Chondrocyte (in vitro differentiated cells): ENCODE data around the gene UBASH3B. TPM values are rescaled to one million over a fixed set of nuclear protein-coding genes. Genes with fewer than 3 reads are reported as not detected.

ENCODE experiments used
- DNase-seq: peaks from one replicate; pipeline ENCODE4 v3.0.0; 2021; ENCODE audit warnings: mixed read lengths, low spot score
- H3K27ac Mint-ChIP-seq: one replicate; pipeline ENCODE4 v1.8.0; 2021; ENCODE audit warnings: mild to moderate bottlenecking, moderate library complexity, mixed read lengths; ENCODE audit not compliant: unreplicated experiment
- H3K27me3 Mint-ChIP-seq: 2 replicates; pipeline ENCODE4 v1.8.0; 2021; ENCODE audit warnings: low read depth, mixed read lengths
- H3K36me3 Mint-ChIP-seq: 2 replicates; pipeline ENCODE4 v1.8.0; 2021; ENCODE audit warnings: low read depth, mixed read lengths
- H3K4me1 Mint-ChIP-seq: 2 replicates; pipeline ENCODE4 v1.8.0; 2021; ENCODE audit warnings: low read depth, mild to moderate bottlenecking, mixed read lengths
- H3K4me3 Mint-ChIP-seq: one replicate; pipeline ENCODE4 v1.8.0; 2021; ENCODE audit warnings: mild to moderate bottlenecking, moderate library complexity, mixed read lengths; ENCODE audit not compliant: unreplicated experiment
- H3K9me3 Mint-ChIP-seq: 2 replicates; pipeline ENCODE4 v1.8.0; 2021; ENCODE audit warnings: low read depth, mixed read lengths
- CTCF ChIP-seq: fragments of 200-600 bp; sonication (generic); IDR thresholded peaks from 2 replicates; pipeline ENCODE4 v1.5.0; 2021; ENCODE audit warnings: antibody characterized with exemption, mild to moderate bottlenecking, moderate library complexity
- total RNA-seq: library from RNA; stranded (reverse); gene quantifications from 3 replicates; pipeline ENCODE4 v1.2.1, GENCODE V29; 2021

The UBASH3B gene
- total RNA-seq, 1 donor from 2014 or later = 14.4 TPM

- no peaks in the 10 kb centered on the region for H3K9me3 Mint-ChIP-seq
- H3K36me3 Mint-ChIP-seq = no peaks in the 10 kb centered on the region
- peak overlapping the region; percentile 76 for H3K27ac Mint-ChIP-seq
- no peaks in the 10 kb centered on the region for H3K27me3 Mint-ChIP-seq
- peaks cover 14% of the 10 kb centered on the region for H3K4me1 Mint-ChIP-seq
- DNase-seq = no peak
- no peak for TF ChIP-seq CTCF
- no peak overlapping the region for H3K4me3 Mint-ChIP-seq
Observed at GRCh38 chr11:122741613-122742300, 86.2 kb downstream of the UBASH3B start.

- no peak overlapping the region for H3K4me3 Mint-ChIP-seq
- no peaks in the 10 kb centered on the region for H3K36me3 Mint-ChIP-seq
- H3K4me1 Mint-ChIP-seq = peaks cover 21% of the 10 kb centered on the region
- H3K9me3 Mint-ChIP-seq = no peaks in the 10 kb centered on the region
- H3K27me3 Mint-ChIP-seq = no peaks in the 10 kb centered on the region
- DNase-seq = no peak
- H3K27ac Mint-ChIP-seq = no peak overlapping the region
- no peak for TF ChIP-seq CTCF
Observed at GRCh38 chr11:122742301-122743018, 86.9 kb downstream of the UBASH3B start.

DNA sequence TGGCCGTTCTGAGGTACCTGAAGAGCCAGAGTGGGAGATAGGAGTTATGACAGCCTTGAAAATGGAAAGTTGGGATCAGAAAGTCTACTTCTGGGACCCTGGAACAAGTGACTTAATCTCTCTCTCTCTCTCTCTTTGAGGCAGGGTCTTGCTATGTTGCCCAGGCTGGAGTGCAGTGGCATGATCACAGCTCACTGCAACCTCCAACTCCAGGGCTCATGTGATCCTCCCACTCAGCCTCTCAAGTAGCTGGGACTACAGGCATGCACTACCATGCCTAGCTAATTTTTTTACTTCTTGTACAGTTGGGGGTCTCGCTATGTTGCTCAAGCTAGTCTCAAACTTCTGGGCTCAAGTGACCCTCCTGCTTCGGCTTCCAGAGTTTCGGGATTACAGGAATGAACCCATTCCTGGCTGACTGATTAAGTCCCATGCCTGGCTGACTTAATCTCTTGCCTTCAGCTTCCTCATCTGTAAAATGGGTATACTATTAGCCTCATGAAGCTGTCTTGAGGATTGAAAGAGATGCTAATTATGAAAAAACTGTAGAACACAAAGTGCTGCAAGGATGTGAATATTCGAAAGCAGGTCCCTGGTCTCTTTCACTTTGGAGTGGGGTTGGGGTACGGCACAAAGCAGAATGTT lies 87.7 kb downstream of the UBASH3B start:
- no peak overlapping the region for H3K27ac Mint-ChIP-seq
- H3K36me3 Mint-ChIP-seq = no peaks in the 10 kb centered on the region

DNA sequence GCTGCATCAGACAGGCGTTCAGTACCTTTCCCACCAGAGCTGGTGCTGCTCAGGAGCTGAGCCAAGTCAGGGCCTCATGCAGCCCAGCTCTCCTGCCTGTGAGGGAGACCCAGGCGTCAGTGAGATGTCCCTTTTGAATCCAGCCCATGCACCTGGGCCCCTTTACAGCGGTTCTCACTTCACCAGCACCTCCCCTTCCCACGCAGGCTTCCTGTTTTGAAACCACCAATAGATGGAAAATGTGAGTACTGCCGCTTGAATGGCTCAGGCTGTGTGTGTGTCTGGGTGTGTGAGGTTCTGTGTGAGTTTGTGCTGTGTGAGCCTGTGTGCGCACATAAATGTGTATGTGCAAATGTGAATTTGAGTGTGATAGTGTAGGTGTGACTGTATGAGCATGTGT lies 88.4 kb downstream of the UBASH3B start:
- Mint-ChIP-seq H3K4me1 (peaks cover 36% of the 10 kb centered on the region), H3K27ac (no peak overlapping the region), H3K4me3 (no peak overlapping the region), H3K36me3 (no peaks in the 10 kb centered on the region), H3K9me3 (no peaks in the 10 kb centered on the region), H3K27me3 (no peaks in the 10 kb centered on the region)
- no peak for TF ChIP-seq CTCF
- DNase-seq = no peak

More for the DNA sequence above, 87.7 kb downstream of the UBASH3B start:
- Mint-ChIP-seq H3K4me3 (no peak overlapping the region), H3K27me3 (no peaks in the 10 kb centered on the region), H3K9me3 (no peaks in the 10 kb centered on the region), H3K4me1 (peaks cover 29% of the 10 kb centered on the region)
- DNase-seq = no peak
- TF ChIP-seq CTCF = no peak

- Mint-ChIP-seq H3K4me3 (no peak overlapping the region), H3K27me3 (no peaks in the 10 kb centered on the region), H3K9me3 (no peaks in the 10 kb centered on the region), H3K27ac (no peak overlapping the region), H3K36me3 (no peaks in the 10 kb centered on the region), H3K4me1 (peaks cover 39% of the 10 kb centered on the region)
- no peak for DNase-seq
- TF ChIP-seq CTCF = no peak
Observed at GRCh38 chr11:122744357-122744756, 88.8 kb downstream of the UBASH3B start.
